Adrenal gland (tissue), 5 donors: Measurements from ENCODE around the gene CACNA1I.

Experiments
- POLR2A ChIP-seq, 2 donors: fragments of 450-650 bp; IDR thresholded peaks; one replicate each; pipeline ENCODE4 v1.6.1; 2017; ENCODE audit warnings: antibody characterized with exemption in 2 of 2, mild to moderate bottlenecking in 2 of 2, moderate library complexity in 1 of 2
- TF ChIP-seq, protein P1 (sequence below), 6 experiments: fragments of 450-650 bp in 4 of 6; fragments of 200-600 bp in 2 of 6; sonication (generic) in 1 of 6; IDR thresholded peaks; 1 replicate in 5 of 6; 2 replicates in 1 of 6; pipeline versions ENCODE4 v1.5.1 to v1.8.0; 2016 to 2021; ENCODE audit warnings: antibody characterized with exemption in 6 of 6, mild to moderate bottlenecking in 2 of 6, moderate library complexity in 1 of 6
- donor health status: DM: no; HTN: no; CAD: no.

DNA sequence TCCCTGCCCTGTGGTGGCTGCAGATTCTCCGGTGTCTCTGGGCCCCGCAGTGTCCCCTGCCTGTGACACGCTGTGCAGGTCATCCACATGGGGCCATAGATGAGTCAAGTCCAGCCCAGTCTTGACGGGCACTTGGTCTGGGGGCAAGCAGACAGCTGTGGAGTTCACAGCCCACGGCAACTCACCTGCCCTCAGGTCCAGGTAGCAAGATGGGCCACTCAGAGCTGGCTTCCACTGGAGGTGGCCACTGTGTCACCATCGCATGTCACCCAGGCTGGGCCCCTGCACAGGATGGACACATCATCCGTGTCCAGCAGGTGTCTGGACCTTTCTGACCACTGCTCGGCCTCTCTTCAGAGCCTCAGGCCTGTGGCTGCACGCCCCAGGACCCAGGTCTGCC, 109.9 kb downstream of the CACNA1I start:
- TF ChIP-seq POLR2A (IDR thresholded peaks at IDR 0.05): no peak
- TF ChIP-seq, protein P1, sequence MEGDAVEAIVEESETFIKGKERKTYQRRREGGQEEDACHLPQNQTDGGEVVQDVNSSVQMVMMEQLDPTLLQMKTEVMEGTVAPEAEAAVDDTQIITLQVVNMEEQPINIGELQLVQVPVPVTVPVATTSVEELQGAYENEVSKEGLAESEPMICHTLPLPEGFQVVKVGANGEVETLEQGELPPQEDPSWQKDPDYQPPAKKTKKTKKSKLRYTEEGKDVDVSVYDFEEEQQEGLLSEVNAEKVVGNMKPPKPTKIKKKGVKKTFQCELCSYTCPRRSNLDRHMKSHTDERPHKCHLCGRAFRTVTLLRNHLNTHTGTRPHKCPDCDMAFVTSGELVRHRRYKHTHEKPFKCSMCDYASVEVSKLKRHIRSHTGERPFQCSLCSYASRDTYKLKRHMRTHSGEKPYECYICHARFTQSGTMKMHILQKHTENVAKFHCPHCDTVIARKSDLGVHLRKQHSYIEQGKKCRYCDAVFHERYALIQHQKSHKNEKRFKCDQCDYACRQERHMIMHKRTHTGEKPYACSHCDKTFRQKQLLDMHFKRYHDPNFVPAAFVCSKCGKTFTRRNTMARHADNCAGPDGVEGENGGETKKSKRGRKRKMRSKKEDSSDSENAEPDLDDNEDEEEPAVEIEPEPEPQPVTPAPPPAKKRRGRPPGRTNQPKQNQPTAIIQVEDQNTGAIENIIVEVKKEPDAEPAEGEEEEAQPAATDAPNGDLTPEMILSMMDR (IDR thresholded peaks at IDR 0.05): no peak
